GM19452 (cell line): ENCODE data around the gene MTA3.

Experiments
- ATAC-seq: cut with Tn5 transposase; IDR thresholded peaks from one replicate; pipeline ENCODE4 v1.9.1; 2021; ENCODE audit not compliant: unreplicated experiment

Gene MTA3

DNA sequence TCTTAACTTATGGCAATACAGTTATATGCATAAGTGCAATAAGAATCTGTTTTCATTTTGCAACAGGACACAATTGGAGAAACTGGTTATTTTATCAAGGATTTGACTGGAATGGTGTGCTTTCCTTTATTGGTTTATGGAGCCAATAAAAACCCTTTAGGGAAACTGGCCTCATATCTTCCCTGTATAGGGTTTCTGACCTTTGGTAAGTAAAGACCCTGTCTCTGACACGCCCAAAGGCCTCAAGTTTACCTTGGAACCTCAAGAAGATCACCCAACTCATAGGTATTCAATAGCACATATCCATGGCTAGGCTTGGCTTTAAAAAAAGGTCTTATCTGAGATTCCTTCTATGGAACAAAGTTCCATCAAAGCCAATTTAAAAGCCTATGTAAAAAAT lies 212.7 kb downstream of the MTA3 start:
- no peak for ATAC-seq

DNA sequence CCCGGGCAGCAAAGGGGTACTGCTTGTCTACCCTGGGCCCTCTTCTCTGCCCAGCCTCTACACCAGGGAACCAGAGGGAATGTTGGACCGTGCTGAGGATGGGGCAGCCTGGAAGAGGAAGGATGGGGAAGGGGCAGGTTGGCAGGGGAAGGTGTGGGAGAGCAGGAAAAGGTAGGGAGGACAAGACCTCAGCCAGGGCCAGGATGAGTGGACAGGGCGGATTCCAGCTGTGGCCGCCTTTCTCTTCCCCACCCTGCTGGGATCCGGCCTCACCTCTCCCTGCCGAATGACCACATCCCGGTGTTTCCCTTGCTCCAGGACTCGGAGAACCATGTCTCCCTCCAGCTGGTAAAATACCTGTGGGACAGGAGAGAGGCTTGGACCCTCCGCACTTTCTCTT lies 215.1 kb downstream of the MTA3 start:
- ATAC-seq: no peak

DNA sequence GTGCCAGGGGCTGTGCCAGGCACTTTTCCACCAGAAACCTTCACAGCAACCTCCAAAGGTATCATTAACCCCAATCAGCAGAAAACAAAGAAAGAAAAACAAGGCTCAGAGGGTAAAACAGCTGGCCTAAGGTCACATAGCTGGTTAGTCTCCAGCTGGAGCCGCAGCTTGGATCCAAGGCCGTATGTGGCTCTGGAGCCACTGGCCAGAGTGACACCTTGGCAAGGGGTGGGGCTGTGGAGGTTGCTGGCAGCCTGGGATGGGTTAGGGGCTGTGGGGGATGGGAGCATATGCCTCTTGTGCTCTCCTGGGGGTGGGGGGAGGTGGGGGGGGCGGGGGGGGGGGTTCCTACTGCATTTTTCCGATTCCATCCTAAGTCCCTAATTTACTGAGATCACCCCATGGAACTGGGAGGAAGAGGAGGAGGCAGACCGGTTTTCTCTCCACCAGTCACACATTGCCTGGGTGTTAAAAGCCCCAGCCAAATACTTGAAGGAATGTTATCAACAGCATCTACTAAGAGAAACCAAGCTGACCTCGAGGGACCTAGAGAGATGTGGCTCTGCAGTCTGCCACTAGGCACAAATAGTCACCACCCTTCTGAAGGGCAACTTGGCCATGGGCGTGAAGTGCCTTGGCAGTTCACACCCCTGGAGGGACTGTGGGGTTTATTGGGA lies 215.9 kb downstream of the MTA3 start:
- no peak for ATAC-seq

DNA sequence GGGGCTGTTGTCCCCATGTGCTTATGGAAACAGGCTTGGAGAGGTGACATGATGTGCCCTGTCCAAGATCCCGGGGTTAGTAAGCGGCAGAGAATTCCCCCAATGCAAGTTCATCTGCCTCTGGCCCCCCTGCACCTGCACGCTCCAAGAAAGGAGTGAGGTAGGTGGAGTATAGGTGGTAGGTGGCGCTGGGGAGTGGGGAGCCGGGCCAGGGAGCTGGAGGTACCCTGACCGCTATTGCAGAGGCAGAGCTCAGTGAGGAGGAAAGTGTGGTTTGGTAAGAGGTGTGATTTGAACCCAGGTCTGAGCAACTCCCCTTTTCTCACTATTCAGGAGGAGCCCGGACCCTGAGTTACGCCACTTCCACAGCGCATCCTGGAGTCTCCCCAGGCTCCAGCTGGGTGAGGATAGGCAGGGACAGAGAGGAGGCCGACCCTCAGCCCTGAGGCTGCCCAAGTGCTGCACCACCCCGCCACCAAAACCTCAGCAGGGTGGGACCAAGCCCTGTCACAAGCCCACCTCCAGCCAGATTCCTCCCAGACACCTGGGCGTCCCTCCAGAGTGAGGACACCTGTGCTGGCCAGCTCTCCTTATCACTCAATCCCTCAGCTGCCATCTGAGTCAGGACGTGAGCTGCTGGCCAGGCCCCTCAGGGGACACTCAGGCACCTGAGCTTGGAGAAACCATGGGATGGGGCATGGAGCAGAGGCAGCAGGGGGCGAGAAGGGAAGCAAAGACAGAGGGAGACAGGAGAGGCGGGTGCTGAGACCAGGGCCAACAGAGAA lies 218.3 kb downstream of the MTA3 start:
- ATAC-seq: no peak

DNA sequence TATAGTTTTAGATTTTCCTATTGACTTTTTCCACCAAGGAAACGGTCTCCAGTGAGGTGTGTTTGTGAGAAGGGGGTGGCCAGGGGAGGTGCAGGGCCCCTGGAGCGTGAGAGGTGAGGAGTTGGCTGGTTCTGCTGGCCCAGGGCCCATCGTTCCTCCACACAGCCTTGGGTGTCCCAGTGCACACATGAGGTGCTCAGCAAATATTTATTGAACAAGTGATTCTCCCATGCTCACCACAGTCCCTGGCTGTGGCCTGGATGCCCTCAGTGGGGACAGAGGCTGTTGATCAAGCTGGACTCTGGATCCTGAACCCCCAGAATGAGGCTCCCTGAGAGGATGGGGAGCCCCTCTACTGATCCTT lies 219.0 kb downstream of the MTA3 start:
- no peak for ATAC-seq

DNA sequence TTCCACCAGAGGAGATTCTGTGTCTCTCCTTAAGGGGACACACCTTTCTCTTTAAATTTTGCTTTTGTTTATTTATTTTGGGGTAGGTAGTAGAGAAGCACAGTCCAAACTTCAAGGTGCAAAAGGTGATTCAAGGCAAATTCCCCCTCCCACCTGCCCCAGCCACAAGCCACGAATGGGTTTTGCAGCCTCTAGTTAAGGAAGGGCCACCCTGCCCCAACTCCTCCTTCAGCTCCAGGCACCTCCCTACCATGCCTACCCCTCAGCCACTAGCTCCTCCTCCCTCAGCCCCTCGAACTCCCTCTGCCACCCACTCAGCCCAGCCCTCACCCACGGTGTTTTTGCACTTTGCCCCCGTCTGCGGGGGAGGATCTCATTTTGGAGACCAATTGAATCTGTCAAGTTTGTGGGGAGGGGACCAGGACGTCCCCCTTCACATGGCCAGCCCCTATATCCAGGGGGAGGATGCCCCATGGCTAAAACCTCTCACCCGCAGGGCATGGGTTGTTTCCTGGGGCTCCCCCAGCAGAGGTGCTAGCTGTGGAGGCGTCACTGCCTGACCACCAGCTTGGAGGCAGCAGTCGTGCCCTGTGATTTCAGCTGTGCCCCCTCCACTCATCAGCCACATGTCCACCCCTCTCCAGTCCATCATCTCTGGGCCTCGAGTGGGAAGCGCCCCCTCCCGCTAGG lies 219.5 kb downstream of the MTA3 start:
- no peak for ATAC-seq

DNA sequence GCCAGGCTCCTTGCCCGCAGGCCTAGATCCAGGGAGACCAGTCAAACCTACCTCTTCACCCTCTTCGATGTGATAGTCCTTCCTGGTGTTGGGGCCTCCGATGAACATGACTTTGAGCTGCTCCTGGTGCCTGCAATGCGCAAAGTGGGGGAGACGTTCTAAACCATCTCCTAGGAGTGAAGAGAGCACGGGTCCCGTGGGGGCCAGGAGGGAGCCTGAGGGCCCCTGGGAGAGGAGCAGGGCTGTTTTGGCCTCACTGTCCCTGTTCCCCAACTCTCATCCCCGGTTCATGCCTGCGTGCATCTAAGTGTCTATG lies 220.0 kb downstream of the MTA3 start:
- ATAC-seq: no peak

DNA sequence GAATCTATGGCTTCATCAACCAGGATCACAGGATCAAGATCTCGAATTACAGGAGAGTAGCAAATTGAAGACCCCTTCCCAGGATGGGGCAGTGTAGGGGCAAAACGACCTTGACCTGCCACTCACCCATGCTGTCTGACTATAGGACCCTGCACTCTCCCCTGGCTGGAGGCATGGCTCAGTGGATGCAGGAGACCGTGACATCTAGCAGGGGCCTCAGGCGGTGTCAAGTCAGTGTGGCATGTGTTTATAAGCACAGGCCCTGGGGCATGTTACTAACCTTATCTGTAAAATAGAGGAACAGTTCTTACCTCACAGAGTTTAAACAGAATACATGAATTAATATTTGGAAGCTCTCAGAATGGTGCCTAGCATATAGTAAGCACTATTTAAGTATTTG lies 220.4 kb downstream of the MTA3 start:
- no peak for ATAC-seq

DNA sequence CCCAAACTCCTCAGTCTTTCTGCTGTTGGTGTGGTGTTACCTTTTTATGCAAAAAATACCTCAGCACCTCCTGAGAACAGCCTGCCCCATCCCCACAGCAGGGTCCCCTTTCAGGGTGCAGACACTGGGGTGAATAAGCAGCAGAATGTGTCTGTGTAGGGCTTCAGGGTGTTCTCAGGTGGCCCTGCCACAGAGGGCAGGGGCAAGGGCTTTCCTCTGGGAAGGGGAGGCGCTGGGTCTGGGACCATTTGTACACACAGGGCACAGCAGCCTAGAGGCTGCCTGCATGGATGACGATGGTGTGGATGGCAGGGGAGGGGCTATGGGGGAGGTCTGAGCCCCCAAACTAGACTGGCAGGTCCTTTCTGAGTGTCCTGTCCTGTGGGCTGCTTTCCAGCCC lies 221.3 kb downstream of the MTA3 start:
- no peak for ATAC-seq

DNA sequence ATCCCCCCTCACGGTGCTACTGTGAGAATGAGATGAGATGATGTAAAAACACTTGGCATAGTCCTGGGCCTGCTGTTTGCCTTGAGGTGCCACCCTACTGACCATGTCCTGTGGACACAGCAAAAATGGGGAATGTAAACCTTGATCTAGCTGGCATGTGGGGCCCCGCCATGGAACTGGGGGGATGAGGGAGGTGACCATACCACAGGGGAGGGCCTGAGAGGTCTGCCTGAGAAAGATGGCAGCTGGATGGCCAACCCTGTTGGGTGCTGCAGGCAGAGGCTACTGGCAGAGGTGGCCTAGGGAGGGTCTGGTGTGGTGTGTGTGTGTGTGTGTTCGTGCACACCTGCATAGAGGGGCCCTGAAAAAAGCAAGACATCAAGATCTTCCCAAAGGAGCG lies 223.2 kb downstream of the MTA3 start:
- ATAC-seq: no peak

DNA sequence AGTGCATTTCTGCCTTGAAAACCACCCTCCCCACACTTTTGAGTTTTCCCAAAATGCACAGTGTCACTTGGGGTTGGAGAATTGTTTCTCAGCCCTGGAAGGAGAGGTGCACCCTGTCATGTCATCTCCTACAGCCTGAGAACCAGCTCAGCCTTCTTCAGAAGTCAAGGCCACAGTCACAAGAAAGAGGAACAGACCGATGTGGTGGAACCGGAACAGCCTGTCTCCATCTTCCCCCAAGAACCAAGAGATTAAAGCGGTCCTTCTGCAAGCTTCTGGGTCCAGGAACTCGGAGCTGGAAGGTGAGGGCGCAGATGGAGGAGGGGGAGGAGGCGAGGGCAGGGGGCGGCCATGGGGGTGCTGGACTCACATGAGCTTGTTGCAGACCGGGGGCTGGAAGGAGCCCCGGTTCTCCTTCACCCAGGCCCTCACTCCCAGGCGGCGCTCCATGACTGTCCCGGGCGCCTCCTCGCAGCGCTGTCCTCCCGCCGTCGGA lies 223.7 kb downstream of the MTA3 start:
- ATAC-seq: peak; percentile 18

DNA sequence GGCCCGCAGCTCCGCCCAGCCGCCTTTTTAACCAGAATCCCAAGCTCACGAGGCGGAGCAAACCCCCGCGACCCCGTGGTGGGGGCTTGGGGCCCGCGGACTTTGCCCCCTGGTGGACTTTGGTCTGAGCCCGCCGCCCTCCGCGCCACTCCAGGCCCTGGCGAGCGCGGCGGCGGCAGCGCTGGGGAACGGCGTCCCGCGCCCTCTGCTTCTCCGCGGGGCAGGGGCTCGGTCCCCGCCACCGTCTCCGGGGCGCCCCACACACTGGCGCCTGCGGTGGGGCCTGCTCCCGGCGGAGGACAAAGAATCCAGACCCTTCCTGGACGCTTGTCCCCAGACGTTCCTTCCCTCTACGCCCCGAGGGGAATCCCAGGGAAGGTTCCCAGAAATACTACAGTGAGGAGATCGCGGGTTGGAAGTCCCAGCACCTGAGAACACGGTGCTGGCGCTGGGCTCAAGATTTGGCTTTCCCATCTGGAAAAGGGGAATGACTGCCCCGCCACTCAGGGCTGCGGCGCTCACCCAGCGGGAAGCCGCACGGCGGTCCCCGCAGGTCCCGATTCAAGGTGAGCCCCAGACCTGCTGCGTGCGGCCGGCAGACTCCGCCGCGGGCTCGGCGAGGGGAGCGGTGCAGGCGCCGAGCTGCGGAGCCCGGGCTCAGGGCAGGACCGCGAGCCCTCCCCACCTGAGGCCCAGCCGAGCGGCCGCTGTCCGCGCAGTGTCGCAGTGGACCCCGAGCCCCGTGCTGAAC lies 224.3 kb downstream of the MTA3 start, which contains the start of gene HAAO:
TSS of gene HAAO (minus strand) at position 1 of the 751 bp plus-strand sequence. CDS start 47 bp downstream, outside the sequence.
- peak; percentile 36 for ATAC-seq

DNA sequence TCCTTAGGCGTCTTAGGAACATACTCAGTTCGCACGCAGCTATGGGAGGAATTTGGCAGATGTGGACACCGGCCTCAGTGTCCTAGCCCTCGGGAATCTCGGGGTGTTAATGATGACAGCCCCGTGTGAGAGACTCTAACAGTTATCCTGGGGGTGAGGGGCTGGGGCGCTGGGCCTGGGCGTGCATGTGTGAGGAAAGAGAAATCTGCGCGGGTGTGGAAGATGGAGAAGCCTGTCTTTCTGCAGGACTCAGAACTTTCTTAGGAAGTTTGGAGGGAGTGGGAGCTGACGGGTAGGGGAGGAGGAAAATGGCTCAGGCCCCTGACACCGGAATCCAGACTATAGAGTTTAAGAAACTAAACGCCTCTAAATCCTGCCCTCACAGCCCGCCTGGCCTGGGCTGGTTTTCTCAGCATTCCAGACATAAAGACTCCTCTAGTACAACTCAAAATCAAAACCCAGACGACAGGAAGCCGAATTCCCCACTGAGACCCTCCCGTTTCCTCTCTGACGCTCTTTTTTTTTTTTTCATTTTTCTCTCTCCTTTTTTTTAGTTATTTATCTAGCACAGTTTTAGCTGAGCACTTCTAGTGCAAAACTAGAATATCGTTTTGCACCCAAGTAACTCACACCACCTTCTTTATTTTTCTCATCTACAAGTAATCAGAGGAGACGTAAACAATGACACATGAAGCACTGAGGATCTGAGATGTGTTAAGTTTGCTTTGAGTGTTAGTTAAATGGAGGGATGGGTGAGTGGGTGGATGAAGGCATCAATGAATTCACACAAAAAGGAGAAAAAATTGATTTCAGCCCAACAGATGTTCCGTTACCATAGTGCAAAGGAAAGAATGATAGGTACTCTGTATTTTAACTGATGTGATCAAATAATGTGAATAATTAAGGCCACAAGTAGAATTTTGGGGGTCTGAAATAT lies 225.2 kb downstream of the MTA3 start:
- ATAC-seq: no peak

DNA sequence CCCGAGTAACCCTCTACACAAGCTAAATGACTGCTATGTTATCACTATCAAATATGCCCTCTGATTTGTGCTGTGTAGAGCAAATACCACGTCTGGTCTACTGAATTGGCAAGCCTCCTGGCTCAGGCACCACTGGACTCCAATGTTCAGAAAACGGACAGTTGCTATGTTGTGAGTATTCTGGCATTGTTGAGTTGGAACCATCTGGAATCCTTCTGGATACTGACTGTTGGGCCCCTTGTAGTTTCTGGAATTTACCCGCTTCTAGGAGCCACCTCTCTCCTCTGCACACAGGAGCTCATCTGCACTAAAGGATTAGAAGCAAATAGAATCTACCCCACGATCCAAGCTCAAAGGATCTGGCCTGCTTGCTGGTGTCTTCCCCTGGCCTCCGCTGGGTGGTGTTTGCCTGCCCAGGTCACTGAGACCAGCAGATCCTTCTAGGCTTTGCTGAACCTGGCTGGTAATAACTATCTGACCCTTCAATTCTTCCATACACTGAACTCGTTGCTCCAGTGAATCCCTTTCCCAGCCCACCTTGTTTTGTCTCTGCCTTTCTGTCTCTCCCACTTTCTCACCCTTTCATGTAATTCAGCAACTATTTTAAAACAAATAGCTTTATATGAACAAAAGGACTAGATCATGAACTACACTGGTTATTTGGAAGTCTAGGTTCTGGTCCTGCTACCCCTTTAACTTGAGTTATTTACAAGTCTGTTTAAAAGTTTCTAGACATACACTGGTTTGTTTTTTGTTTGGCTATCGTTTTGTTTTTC lies 226.0 kb downstream of the MTA3 start:
- no peak for ATAC-seq

DNA sequence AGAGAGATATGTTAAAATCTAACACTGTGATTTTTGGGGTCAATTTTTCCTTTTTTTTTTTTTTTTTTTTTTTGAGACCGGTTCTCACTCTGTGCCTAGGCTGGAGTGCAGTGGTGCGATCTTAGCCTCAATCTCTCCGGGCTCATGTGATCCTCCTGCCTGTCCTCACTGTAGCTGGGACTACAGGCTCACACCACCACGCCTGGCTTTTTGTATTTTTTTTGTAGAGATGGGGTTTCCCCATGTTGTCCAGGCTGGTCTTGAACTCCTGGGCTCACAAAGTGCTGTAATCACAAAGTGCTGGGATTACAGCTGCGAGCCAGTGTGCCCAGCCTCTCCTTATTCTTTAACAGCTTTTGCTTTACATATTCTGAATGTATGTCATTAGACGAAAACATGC lies 226.8 kb downstream of the MTA3 start:
- no peak for ATAC-seq

DNA sequence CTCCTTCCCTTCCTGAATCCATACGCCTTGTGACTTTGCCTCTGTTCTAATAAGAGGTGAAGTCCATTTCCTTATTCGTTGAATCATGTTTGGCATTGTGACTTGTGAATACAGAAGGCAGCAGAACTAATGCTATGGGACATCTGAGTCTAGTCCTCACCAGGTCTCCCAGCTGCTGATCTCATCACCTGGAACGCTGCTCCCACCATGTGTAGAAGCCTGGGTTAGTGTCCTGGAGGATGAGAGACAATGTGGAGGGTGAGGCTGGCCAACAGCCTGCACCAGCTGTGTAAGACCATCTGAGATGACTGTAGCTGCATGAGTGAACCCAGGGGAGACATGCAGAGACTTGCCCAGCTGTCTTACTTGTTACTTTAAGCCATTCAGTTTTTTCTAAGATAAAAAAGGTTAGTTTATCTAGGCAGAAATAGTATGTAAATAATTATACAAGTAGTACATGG lies 227.4 kb downstream of the MTA3 start:
- ATAC-seq: peak; percentile 46

DNA sequence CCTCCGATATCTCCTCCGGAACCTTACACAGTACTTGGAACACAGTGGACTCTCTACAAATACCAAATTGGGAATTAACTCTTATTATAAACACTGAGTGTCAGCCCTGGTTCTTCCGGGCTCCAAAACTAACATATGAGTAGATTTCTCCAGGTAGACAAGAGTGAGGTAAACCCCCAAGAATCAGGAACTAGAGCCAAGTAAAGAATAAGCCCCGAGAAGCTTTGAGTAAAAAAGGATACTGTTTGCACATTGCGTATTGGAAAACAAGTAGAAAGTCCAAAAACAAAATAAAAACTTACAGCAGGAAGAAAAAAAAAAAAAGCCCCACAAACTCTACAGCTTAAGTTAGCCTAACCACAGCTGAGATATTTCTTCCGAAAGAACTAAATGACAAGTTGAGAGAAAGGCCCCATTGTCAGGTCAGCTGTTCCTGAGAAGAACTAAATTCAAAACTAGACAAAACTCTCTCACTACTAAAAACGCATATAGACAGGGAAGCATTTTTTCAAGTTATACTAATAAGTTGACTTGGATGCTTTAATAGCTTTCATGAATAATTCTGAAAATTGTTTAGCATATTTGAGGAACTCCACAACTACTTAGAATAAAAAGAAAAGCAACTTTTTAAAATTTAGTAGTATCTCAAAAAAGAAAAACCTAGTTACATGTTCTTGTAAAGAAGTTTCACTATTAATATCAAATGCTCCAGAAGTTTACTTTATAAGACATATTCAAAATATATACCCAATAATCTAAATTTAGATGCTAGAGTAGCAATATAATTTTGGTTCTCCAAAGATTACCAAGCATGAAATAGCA lies 228.2 kb downstream of the MTA3 start:
- ATAC-seq: peak; percentile 41

DNA sequence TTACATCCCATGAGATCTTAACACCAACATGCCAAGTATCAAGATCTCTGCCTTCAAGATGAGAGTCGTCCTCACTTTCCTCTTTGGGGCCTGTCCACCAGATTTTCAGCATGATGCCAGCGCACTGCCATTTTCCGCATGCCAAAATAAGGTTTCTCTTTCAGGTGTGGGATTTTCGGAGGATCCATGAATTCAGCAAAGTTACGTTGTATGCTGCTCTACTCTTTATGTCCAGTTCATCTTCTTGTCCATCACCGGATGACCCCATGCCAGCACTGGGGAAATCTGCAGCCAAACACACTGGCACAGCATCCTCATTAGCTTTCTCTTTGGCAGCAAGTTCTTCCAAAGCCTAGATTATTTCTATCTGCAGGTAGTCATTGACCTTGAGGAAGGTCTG lies 228.8 kb downstream of the MTA3 start:
- ATAC-seq: no peak

DNA sequence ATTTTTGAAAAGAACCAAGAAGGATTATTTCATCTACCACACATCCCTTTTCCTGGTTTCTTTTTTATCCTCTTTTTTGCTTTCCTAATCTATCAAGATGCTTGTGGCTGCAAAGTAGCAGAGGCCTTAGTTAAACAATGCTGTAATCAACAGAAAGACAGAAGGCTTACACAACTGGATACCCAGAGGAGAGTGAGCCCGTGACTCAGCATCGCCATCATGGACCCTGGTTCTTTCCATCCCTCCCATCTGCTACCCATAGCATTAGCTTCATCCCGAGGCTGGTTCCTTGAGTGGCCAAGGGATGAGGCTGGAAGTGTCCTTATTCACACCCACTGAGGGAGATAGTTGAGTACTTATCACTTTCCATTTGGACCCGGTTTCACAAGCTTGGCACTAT lies 231.4 kb downstream of the MTA3 start:
- ATAC-seq: no peak
